KMS-11 (cell line): Measurements from ENCODE around the gene CLDN4.
"Not testable (repeated sequence)": the region's sequence is repeated elsewhere in the genome, so short reads cannot be mapped to it uniquely, and the experiment has no call there.

ENCODE experiments used
- H2AFZ ChIP-seq: fragments of 200-600 bp; sonication (generic); 2 replicates; pipeline ENCODE4 v1.6.1; 2016; ENCODE audit warnings: antibody characterized with exemption, mixed run types, low read depth
- H3K27ac ChIP-seq: fragments of 200-600 bp; sonication (generic); 2 replicates; pipeline ENCODE4 v1.6.1; 2016; ENCODE audit warnings: mild to moderate bottlenecking, mixed run types
- H3K27me3 ChIP-seq: fragments of 200-600 bp; sonication (generic); 2 replicates; pipeline ENCODE4 v1.6.1; 2017; ENCODE audit warnings: mild to moderate bottlenecking, low read depth, mixed run types, moderate library complexity; ENCODE audit not compliant: insufficient read depth
- H3K36me3 ChIP-seq: fragments of 200-600 bp; sonication (generic); 2 replicates; pipeline ENCODE4 v1.6.1; 2017; ENCODE audit warnings: mild to moderate bottlenecking, mixed run types; ENCODE audit not compliant: insufficient read depth
- H3K4me1 ChIP-seq: fragments of 200-600 bp; sonication (generic); 2 replicates; pipeline ENCODE4 v1.6.1; 2016; ENCODE audit warnings: mild to moderate bottlenecking, low read depth, mixed run types; ENCODE audit not compliant: poor library complexity, severe bottlenecking
- H3K4me2 ChIP-seq: fragments of 200-600 bp; sonication (generic); 2 replicates; pipeline ENCODE4 v1.7.0; 2016; ENCODE audit warnings: mild to moderate bottlenecking, mixed run types
- H3K4me3 ChIP-seq: fragments of 200-600 bp; sonication (generic); IDR thresholded peaks from 2 replicates; pipeline ENCODE4 v1.6.1; 2017; ENCODE audit warnings: low read depth, low read length, mixed read lengths; ENCODE audit not compliant: insufficient read depth
- H3K79me2 ChIP-seq: fragments of 200-600 bp; sonication (generic); 2 replicates; pipeline ENCODE4 v1.6.1; 2016; ENCODE audit warnings: low read depth, mixed run types; ENCODE audit not compliant: insufficient read depth
- H3K9ac ChIP-seq: fragments of 200-600 bp; sonication (generic); 2 replicates; pipeline ENCODE4 v1.6.1; 2016; ENCODE audit warnings: mild to moderate bottlenecking, mixed run types
- H4K20me1 ChIP-seq: fragments of 200-600 bp; sonication (generic); 2 replicates; pipeline ENCODE4 v1.6.1; 2016; ENCODE audit warnings: mild to moderate bottlenecking, mixed run types; ENCODE audit not compliant: insufficient read depth
- TF ChIP-seq, protein P1 (sequence below): fragments of 200-600 bp; sonication (generic); conservative IDR thresholded peaks from 2 replicates; pipeline ENCODE4 v1.6.1; 2017; ENCODE audit warnings: low read depth, mild to moderate bottlenecking, antibody characterized with exemption, low read length, moderate library complexity, mixed read lengths

Gene CLDN4

GRCh38 chr7:73797176-73797575 is 33.6 kb upstream of the CLDN4 start:
- not testable (repeated sequence) for H3K4me2 ChIP-seq, H2AFZ ChIP-seq, H3K36me3 ChIP-seq, H3K4me1 ChIP-seq, H3K27me3 ChIP-seq, H3K27ac ChIP-seq, H4K20me1 ChIP-seq, H3K79me2 ChIP-seq, H3K4me3 ChIP-seq, H3K9ac ChIP-seq

DNA sequence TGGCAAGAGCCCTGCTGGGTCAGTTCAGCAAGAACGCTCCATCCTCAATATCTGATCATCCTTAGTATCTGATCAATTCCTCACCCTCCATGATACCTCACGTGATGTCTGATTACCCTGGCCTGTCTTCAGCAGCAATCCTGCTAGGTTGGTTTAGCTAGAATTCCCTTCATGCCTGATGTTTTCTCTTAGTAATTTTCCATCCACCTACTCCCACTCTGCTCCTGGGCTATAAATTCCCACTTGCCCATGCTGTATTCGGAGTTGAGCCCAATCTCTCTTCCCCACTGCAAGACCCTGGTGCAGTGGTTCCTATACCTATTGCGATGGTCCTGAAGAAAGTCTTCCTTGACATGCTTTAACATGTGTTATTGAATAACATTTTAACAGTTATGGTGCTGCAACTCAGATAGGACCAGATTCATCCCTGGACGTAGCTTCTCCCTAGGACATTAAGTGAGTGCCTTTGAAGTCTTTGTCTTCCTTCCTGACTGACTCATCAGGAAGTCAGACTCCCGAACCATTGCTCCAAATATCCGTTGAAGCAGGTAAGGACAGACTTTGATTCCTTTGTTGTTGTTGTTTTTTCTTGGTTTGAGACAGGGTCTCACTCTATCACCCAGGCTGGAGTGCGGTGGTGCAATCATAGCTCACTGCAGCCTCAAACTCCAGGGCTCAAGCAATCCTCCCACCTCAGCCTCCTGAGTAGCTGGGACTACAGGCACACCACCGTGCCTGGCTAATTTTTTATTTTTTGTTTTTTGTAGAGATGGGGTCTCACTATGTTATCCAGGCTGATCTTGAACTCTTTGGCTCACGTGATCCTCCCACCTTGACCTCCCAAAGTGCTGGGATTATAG is 31.3 kb upstream of the CLDN4 start:
- Histone ChIP-seq H3K79me2 (no peaks in the 10 kb centered on the region), H3K9ac (no peak overlapping the region), H3K4me3 (no peak overlapping the region), H3K27ac (no peak overlapping the region), H3K36me3 (no peaks in the 10 kb centered on the region), H3K27me3 (no peaks in the 10 kb centered on the region), H3K4me1 (no peaks in the 10 kb centered on the region), H2AFZ (no peak overlapping the region), H3K4me2 (no peak overlapping the region), H4K20me1 (no peaks in the 10 kb centered on the region)
- TF ChIP-seq, protein P1, sequence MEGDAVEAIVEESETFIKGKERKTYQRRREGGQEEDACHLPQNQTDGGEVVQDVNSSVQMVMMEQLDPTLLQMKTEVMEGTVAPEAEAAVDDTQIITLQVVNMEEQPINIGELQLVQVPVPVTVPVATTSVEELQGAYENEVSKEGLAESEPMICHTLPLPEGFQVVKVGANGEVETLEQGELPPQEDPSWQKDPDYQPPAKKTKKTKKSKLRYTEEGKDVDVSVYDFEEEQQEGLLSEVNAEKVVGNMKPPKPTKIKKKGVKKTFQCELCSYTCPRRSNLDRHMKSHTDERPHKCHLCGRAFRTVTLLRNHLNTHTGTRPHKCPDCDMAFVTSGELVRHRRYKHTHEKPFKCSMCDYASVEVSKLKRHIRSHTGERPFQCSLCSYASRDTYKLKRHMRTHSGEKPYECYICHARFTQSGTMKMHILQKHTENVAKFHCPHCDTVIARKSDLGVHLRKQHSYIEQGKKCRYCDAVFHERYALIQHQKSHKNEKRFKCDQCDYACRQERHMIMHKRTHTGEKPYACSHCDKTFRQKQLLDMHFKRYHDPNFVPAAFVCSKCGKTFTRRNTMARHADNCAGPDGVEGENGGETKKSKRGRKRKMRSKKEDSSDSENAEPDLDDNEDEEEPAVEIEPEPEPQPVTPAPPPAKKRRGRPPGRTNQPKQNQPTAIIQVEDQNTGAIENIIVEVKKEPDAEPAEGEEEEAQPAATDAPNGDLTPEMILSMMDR = no peak

DNA sequence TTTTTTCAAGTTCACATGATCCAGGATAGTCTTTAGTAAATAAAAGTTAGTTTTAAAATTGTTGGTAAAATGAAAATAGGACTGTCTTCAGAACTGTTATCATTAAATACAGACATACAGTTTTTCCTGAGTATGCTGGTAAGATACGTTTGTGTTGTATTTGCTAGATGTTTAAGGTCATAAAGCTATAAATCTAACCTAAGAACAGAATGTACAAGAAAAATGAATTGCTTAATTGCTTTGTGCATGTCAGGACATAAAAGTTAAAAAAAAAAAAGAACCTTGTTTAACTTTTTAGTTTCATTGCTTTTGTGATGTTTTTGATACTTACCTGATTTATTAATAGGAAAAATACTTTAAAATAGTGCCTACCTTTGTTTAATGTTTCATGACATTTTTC is 29.2 kb upstream of the CLDN4 start:
- Histone ChIP-seq H3K79me2 (no peaks in the 10 kb centered on the region), H3K4me2 (no peak overlapping the region), H3K9ac (no peak overlapping the region), H2AFZ (no peak overlapping the region), H3K27ac (no peak overlapping the region), H3K36me3 (no peaks in the 10 kb centered on the region), H4K20me1 (no peaks in the 10 kb centered on the region), H3K27me3 (no peaks in the 10 kb centered on the region), H3K4me3 (no peak overlapping the region), H3K4me1 (no peaks in the 10 kb centered on the region)
- TF ChIP-seq, protein P1 = no peak

- no peak overlapping the region for H3K27ac ChIP-seq
- no peak overlapping the region for H3K9ac ChIP-seq
- H3K4me1 ChIP-seq = no peaks in the 10 kb centered on the region
Observed at GRCh38 chr7:73802459-73802858, 28.3 kb upstream of the CLDN4 start.

More at GRCh38 chr7:73802459-73802858, 28.3 kb upstream of the CLDN4 start:
- H3K4me3 ChIP-seq = no peak overlapping the region
- no peaks in the 10 kb centered on the region for H3K36me3 ChIP-seq
- H3K27me3 ChIP-seq = no peaks in the 10 kb centered on the region
- no peak overlapping the region for H2AFZ ChIP-seq
- no peaks in the 10 kb centered on the region for H4K20me1 ChIP-seq
- H3K4me2 ChIP-seq = no peak overlapping the region
- no peaks in the 10 kb centered on the region for H3K79me2 ChIP-seq
- TF ChIP-seq, protein P1 = no peak
